PC-3 (cell line): Measurements from ENCODE around the gene TNFSF10. TPM values are rescaled to one million over a fixed set of nuclear protein-coding genes. Genes with fewer than 3 reads are reported as not detected.

ENCODE experiments used
- ATAC-seq: fragments of 200-7000 bp; cut with Tn5 transposase; 2 replicates; pipeline ENCODE4 v1.9.1; 2020; ENCODE audit warnings: mild to moderate bottlenecking, moderate library complexity
- BruUV-seq: library from RNA; stranded (reverse); fragments of 400-500 nt; replicated peaks from 2 replicates; lab custom pipeline; 2021; lab: Mats Ljungman, UMichigan
- CTCF ChIA-PET: fragments of 300-600 bp; sonication (Branson Sonifier 250); formaldehyde crosslinking; loops from one replicate; lab custom pipeline; 2022; ENCODE audit warnings: antibody characterized with exemption; lab: Charles Lee
- POLR2A ChIA-PET: fragments of 300-600 bp; sonication (Branson Sonifier 250); formaldehyde crosslinking; loops from one replicate; lab custom pipeline; 2022; ENCODE audit warnings: antibody characterized with exemption; ENCODE audit not compliant: unreplicated experiment; lab: Charles Lee
- DNase-seq: peaks from one replicate; pipeline ENCODE4 v3.0.0-alpha.2; 2015
- H2AFZ ChIP-seq: fragments of 300-600 bp; sonication (generic); 2 replicates; pipeline ENCODE4 v1.6.0; 2016; ENCODE audit warnings: antibody characterized with exemption, low read length
- H3F3A ChIP-seq: fragments of 300-600 bp; sonication (generic); one replicate; pipeline ENCODE4 v1.6.0; 2017; ENCODE audit warnings: antibody characterized with exemption, low read length, control low read depth, mild to moderate bottlenecking; ENCODE audit not compliant: unreplicated experiment
- H3K27ac ChIP-seq: fragments of 300-600 bp; sonication (generic); 2 replicates; pipeline ENCODE4 v1.5.1; 2016; ENCODE audit warnings: mild to moderate bottlenecking, low read length
- H3K27me3 ChIP-seq: fragments of 300-600 bp; sonication (generic); 2 replicates; pipeline ENCODE4 v1.6.1; 2016; ENCODE audit warnings: low read length, mixed read lengths
- H3K36me3 ChIP-seq: fragments of 300-600 bp; sonication (generic); 2 replicates; pipeline ENCODE4 v1.6.1; 2016; ENCODE audit warnings: low read depth, mixed run types, low read length, mixed read lengths
- H3K4me1 ChIP-seq: fragments of 300-600 bp; sonication (generic); 2 replicates; pipeline ENCODE4 v1.5.1; 2016; ENCODE audit warnings: low read length; ENCODE audit not compliant: insufficient read depth
- H3K4me2 ChIP-seq: fragments of 300-600 bp; sonication (generic); 2 replicates; pipeline ENCODE4 v1.6.0; 2016; ENCODE audit warnings: low read length
- H3K4me3 ChIP-seq: fragments of 300-600 bp; sonication (generic); 2 replicates; pipeline ENCODE4 v1.5.1; 2016; ENCODE audit warnings: mild to moderate bottlenecking, low read length, mixed read lengths
- H3K79me2 ChIP-seq: fragments of 300-600 bp; sonication (generic); 2 replicates; pipeline ENCODE4 v1.6.1; 2017; ENCODE audit warnings: low read length, mixed read lengths
- H3K9ac ChIP-seq: fragments of 300-600 bp; sonication (generic); 2 replicates; pipeline ENCODE4 v1.6.0; 2016; ENCODE audit warnings: mild to moderate bottlenecking, low read length
- H3K9me2 ChIP-seq: fragments of 300-600 bp; sonication (generic); replicated peaks from 2 replicates; pipeline ENCODE4 v1.6.1; 2016; ENCODE audit warnings: mixed run types, low read length, mixed read lengths
- H3K9me3 ChIP-seq: fragments of 300-600 bp; sonication (generic); 2 replicates; pipeline ENCODE4 v1.6.1; 2016; ENCODE audit warnings: low read length, mixed read lengths
- H4K20me1 ChIP-seq: fragments of 300-600 bp; sonication (generic); 2 replicates; pipeline ENCODE4 v1.6.1; 2016; ENCODE audit warnings: low read length, mixed read lengths
- CTCF ChIP-seq: fragments of 300-600 bp; sonication (generic); conservative IDR thresholded peaks from 2 replicates; pipeline ENCODE4 v1.5.1; 2017; ENCODE audit warnings: antibody characterized with exemption, low read depth, mild to moderate bottlenecking, low read length
- EZH2 ChIP-seq: fragments of 300-600 bp; sonication (generic); IDR thresholded peaks from one replicate; pipeline ENCODE4 v1.6.1; 2017; ENCODE audit warnings: antibody characterized with exemption, mild to moderate bottlenecking, low read length; ENCODE audit not compliant: unreplicated experiment
- EZH2phosphoT487 ChIP-seq: fragments of 300-600 bp; sonication (generic); IDR thresholded peaks from 2 replicates; pipeline ENCODE4 v1.6.1; 2018; ENCODE audit warnings: mild to moderate bottlenecking, antibody characterized with exemption, low read length, borderline replicate concordance
- intact Hi-C: fragments of 100-400 bp; cut with micrococcal nuclease; formaldehyde crosslinking; loops from 2 replicates; pipeline ENCODE4 v1.9.0; 2023
- total RNA-seq: library from RNA; depleted of rRNA; stranded (reverse); fragments of >200 nt; gene quantifications from 2 replicates; pipeline ENCODE4 v1.2.3, GENCODE V29; 2014

TNFSF10 gene
- total RNA-seq, 1 experiment from 2014 or later, result 0.58 TPM

GRCh38 chr3:172511783-172512762, 11.2 kb downstream of the TNFSF10 start:
- POLR2A ChIA-PET, result interaction anchor here (0.6 kb wide), 1 partner anchor 114 kb away, joined by 3 read pairs; no protein-coding TSS in a partner anchor
- BruUV-seq, result no TSS peak
- H3F3A ChIP-seq, result peaks cover 1% of the 10 kb centered on the region
- no peak overlapping the region for H3K27ac ChIP-seq
- H3K36me3 ChIP-seq, result no peaks in the 10 kb centered on the region
- no peaks in the 10 kb centered on the region for H3K9me2 ChIP-seq
- no peaks in the 10 kb centered on the region for H3K9me3 ChIP-seq
- H3K79me2 ChIP-seq, result no peaks in the 10 kb centered on the region
- ATAC-seq (no peak), DNase-seq (no peak)
- CTCF ChIA-PET, result no interaction called here
- no peaks in the 10 kb centered on the region for H4K20me1 ChIP-seq
- H3K4me3 ChIP-seq, result no peak overlapping the region
- H3K9ac ChIP-seq, result no peak overlapping the region
- H3K4me1 ChIP-seq, result peaks cover 13% of the 10 kb centered on the region
- intact Hi-C loops, result no loop called here
- H3K27me3 ChIP-seq, result no peaks in the 10 kb centered on the region
- TF ChIP-seq EZH2 (no peak), EZH2phosphoT487 (no peak), CTCF (no peak)
- no peak overlapping the region for H3K4me2 ChIP-seq
- H2AFZ ChIP-seq, result no peak overlapping the region

- no peak for TF ChIP-seq EZH2phosphoT487
- no peak for TF ChIP-seq CTCF
- TF ChIP-seq EZH2, result no peak
Measured at GRCh38 chr3:172506094-172506493, 17.1 kb downstream of the TNFSF10 start.

GRCh38 chr3:172501540-172501939, 21.7 kb downstream of the TNFSF10 start:
- Histone ChIP-seq H3K4me2 (no peak overlapping the region), H4K20me1 (no peaks in the 10 kb centered on the region), H3K9ac (no peak overlapping the region), H3K27ac (no peak overlapping the region), H3K79me2 (no peaks in the 10 kb centered on the region), H3K36me3 (no peaks in the 10 kb centered on the region), H3K27me3 (no peaks in the 10 kb centered on the region), H3K4me1 (no peaks in the 10 kb centered on the region), H3K9me2 (no peaks in the 10 kb centered on the region), H2AFZ (no peak overlapping the region), H3K4me3 (no peak overlapping the region), H3K9me3 (no peaks in the 10 kb centered on the region), H3F3A (no peaks in the 10 kb centered on the region)
- intact Hi-C loops, result no loop called here
- CTCF ChIA-PET, result no interaction called here
- TF ChIP-seq EZH2 (no peak), CTCF (no peak), EZH2phosphoT487 (no peak)
- POLR2A ChIA-PET, result no interaction called here
- BruUV-seq, result no TSS peak
- ATAC-seq, result no peak
- DNase-seq, result no peak

More at GRCh38 chr3:172506094-172506493, 17.1 kb downstream of the TNFSF10 start:
- POLR2A ChIA-PET, result no interaction called here
- no peaks in the 10 kb centered on the region for H3K4me1 ChIP-seq
- H4K20me1 ChIP-seq, result no peaks in the 10 kb centered on the region
- H3F3A ChIP-seq, result no peaks in the 10 kb centered on the region
- no peak overlapping the region for H3K4me3 ChIP-seq
- H3K36me3 ChIP-seq, result no peaks in the 10 kb centered on the region
- no peak for ATAC-seq
- no peak overlapping the region for H2AFZ ChIP-seq
- DNase-seq, result no peak
- no TSS peak for BruUV-seq
- H3K4me2 ChIP-seq, result no peak overlapping the region
- no peaks in the 10 kb centered on the region for H3K9me3 ChIP-seq
- H3K27me3 ChIP-seq, result no peaks in the 10 kb centered on the region
- intact Hi-C loops, result no loop called here
- no peaks in the 10 kb centered on the region for H3K9me2 ChIP-seq
- no peak overlapping the region for H3K27ac ChIP-seq
- CTCF ChIA-PET, result no interaction called here
- H3K79me2 ChIP-seq, result no peaks in the 10 kb centered on the region
- H3K9ac ChIP-seq, result no peak overlapping the region
